H1 (cell line): ENCODE measurements around the gene SPPL3. TPM values are rescaled to one million over a fixed set of nuclear protein-coding genes. Genes with fewer than 3 reads are reported as not detected.

Experiments
- CTCF ChIA-PET: fragments of 300-600 bp; sonication (Branson Sonifier 250); formaldehyde crosslinking; loops from one replicate; lab custom pipeline; 2021; ENCODE audit not compliant: partially characterized antibody; lab: Charles Lee
- POLR2A ChIA-PET: fragments of 300-600 bp; sonication (Branson Sonifier 250); formaldehyde crosslinking; loops from one replicate; lab custom pipeline; 2021; ENCODE audit warnings: inconsistent platforms; ENCODE audit not compliant: partially characterized antibody; lab: Charles Lee
- DNase-seq, 2 experiments: peaks; one replicate each; pipeline versions ENCODE4 v3.0.0 to v3.0.0-alpha.2; 2010 to 2022; ENCODE audit warnings: low spot score in 2 of 2, low read depth in 1 of 2, mixed read lengths in 1 of 2
- FAIRE-seq: peaks from 2 replicates; lab custom pipeline; 2011; peaks lifted over from hg19 to GRCh38; lab: Jason Lieb, UNC
- H2AFZ ChIP-seq: 2 replicates; pipeline ENCODE4 v1.8.1; 2012; ENCODE audit warnings: low read length, inconsistent platforms
- H2AK5ac ChIP-seq: 2 replicates; pipeline ENCODE4 v1.6.1; 2013; ENCODE audit warnings: low read depth, low read length
- H2BK120ac ChIP-seq: replicated peaks from 2 replicates; pipeline ENCODE3; 2013; ENCODE audit warnings: low read depth, low read length, inconsistent platforms
- H2BK12ac ChIP-seq: 2 replicates; pipeline ENCODE4 v1.6.1; 2013; ENCODE audit warnings: low read depth, low read length
- H2BK15ac ChIP-seq: 2 replicates; pipeline ENCODE4 v1.6.1; 2013; ENCODE audit warnings: low read length
- H2BK20ac ChIP-seq: 2 replicates; pipeline ENCODE4 v1.6.1; 2013; ENCODE audit warnings: low read length
- H2BK5ac ChIP-seq: 2 replicates; pipeline ENCODE4 v1.6.1; 2013; ENCODE audit warnings: low read depth, low read length
- H3K14ac ChIP-seq: 2 replicates; pipeline ENCODE4 v1.6.1; 2013; ENCODE audit warnings: inconsistent platforms; ENCODE audit not compliant: insufficient read length
- H3K18ac ChIP-seq: 2 replicates; pipeline ENCODE4 v1.6.1; 2013; ENCODE audit warnings: low read length; ENCODE audit errors: extremely low read depth
- H3K23ac ChIP-seq: 2 replicates; pipeline ENCODE4 v1.6.1; 2013; ENCODE audit warnings: inconsistent platforms; ENCODE audit not compliant: insufficient read length
- H3K23me2 ChIP-seq: 2 replicates; pipeline ENCODE4 v1.6.1; 2013; ENCODE audit warnings: low read depth, low read length
- H3K27ac ChIP-seq: 2 replicates; pipeline ENCODE4 v1.6.1; 2011; ENCODE audit warnings: low read depth, low read length, inconsistent platforms
- H3K27me3 ChIP-seq, 4 experiments: replicated peaks in 1 of 4; 1 replicate in 1 of 4; 2 replicates in 3 of 4; pipeline versions ENCODE4 v1.6.1 to v1.8.1; 2011 to 2013; ENCODE audit warnings: low read length in 3 of 4, mild to moderate bottlenecking in 3 of 4, inconsistent platforms in 2 of 4, mixed read lengths in 2 of 4, moderate library complexity in 1 of 4; ENCODE audit not compliant: control insufficient read depth in 3 of 4, insufficient read depth in 3 of 4; ENCODE audit errors: extremely low read depth in 1 of 4
- H3K36me3 ChIP-seq, 4 experiments: 2 replicates each; pipeline versions ENCODE4 v1.6.1 to v1.8.1; 2011 to 2013; ENCODE audit warnings: mild to moderate bottlenecking in 4 of 4, low read length in 3 of 4, moderate library complexity in 2 of 4, control low read depth in 1 of 4, inconsistent platforms in 1 of 4; ENCODE audit not compliant: insufficient read depth in 4 of 4, control insufficient read depth in 2 of 4
- H3K4ac ChIP-seq: replicated peaks from 2 replicates; pipeline ENCODE3; 2013; ENCODE audit warnings: low read length, low read depth, mixed read lengths, inconsistent platforms; ENCODE audit not compliant: insufficient read length
- H3K4me1 ChIP-seq, 4 experiments: replicated peaks in 1 of 4; 1 replicate in 1 of 4; 2 replicates in 3 of 4; pipeline versions ENCODE4 v1.6.1 to v1.8.1; 2011 to 2013; ENCODE audit warnings: low read length in 3 of 4, inconsistent platforms in 2 of 4, mixed read lengths in 1 of 4; ENCODE audit not compliant: insufficient read depth in 4 of 4, control insufficient read depth in 3 of 4
- H3K4me2 ChIP-seq, 2 experiments: 2 replicates each; pipeline versions ENCODE4 v1.6.1 to v1.8.1; 2011 to 2013; ENCODE audit warnings: low read depth in 2 of 2, low read length in 2 of 2, control low read depth in 1 of 2, inconsistent platforms in 1 of 2, mild to moderate bottlenecking in 1 of 2; ENCODE audit not compliant: insufficient read depth in 1 of 2
- H3K4me3 ChIP-seq, 4 experiments: fragments of 200-600, 300-600 bp in 1 of 4; sonication (generic), shearing (Covaris generic), sonication (Bioruptor Twin) in 1 of 4; 2 replicates each; pipeline versions ENCODE4 v1.5.1 to v1.8.1; 2011 to 2016; ENCODE audit warnings: low read length in 4 of 4, low read depth in 3 of 4, control low read depth in 2 of 4, inconsistent platforms in 2 of 4, mild to moderate bottlenecking in 2 of 4, mixed read lengths in 1 of 4, moderate library complexity in 1 of 4; ENCODE audit not compliant: insufficient read depth in 2 of 4; ENCODE audit errors: extremely low read depth in 1 of 4
- H3K56ac ChIP-seq: replicated peaks from 2 replicates; pipeline ENCODE3; 2013; ENCODE audit warnings: low read depth, mild to moderate bottlenecking, mixed read lengths, low read length, inconsistent platforms; ENCODE audit not compliant: insufficient read length
- H3K79me1 ChIP-seq: 2 replicates; pipeline ENCODE4 v1.6.1; 2013; ENCODE audit warnings: low read depth, low read length, control low read depth
- H3K79me2 ChIP-seq, 2 experiments: 2 replicates each; pipeline versions ENCODE4 v1.6.1 to v1.8.1; 2012 to 2013; ENCODE audit warnings: low read length in 2 of 2, mild to moderate bottlenecking in 2 of 2, inconsistent platforms in 1 of 2; ENCODE audit not compliant: insufficient read depth in 2 of 2, control insufficient read depth in 1 of 2
- H3K9ac ChIP-seq, 4 experiments: replicated peaks in 1 of 4; 1 replicate in 1 of 4; 2 replicates in 3 of 4; pipeline versions ENCODE4 v1.6.1 to v1.8.1; 2011 to 2013; ENCODE audit warnings: low read depth in 3 of 4, low read length in 3 of 4, control low read depth in 2 of 4, mild to moderate bottlenecking in 2 of 4, moderate library complexity in 2 of 4, inconsistent platforms in 1 of 4; ENCODE audit errors: extremely low read depth in 1 of 4
- H3K9me3 ChIP-seq, 2 experiments: 2 replicates each; pipeline versions ENCODE4 v1.6.1 to v1.8.1; 2012 to 2013; ENCODE audit warnings: mild to moderate bottlenecking in 2 of 2, moderate library complexity in 2 of 2, control low read depth in 1 of 2, inconsistent platforms in 1 of 2, low read depth in 1 of 2, low read length in 1 of 2, mixed read lengths in 1 of 2; ENCODE audit not compliant: insufficient read depth in 2 of 2
- H4K20me1 ChIP-seq, 2 experiments: replicated peaks in 1 of 2; 2 replicates each; pipeline versions ENCODE3 to v1.8.1; 2011 to 2013; ENCODE audit warnings: inconsistent platforms in 2 of 2, low read length in 2 of 2, mild to moderate bottlenecking in 1 of 2; ENCODE audit not compliant: insufficient read depth in 2 of 2, control insufficient read depth in 1 of 2
- H4K5ac ChIP-seq: 2 replicates; pipeline ENCODE4 v1.6.1; 2013; ENCODE audit warnings: low read length, low read depth, mixed read lengths, inconsistent platforms; ENCODE audit not compliant: insufficient read length
- H4K8ac ChIP-seq: 2 replicates; pipeline ENCODE4 v1.8.0; 2013; ENCODE audit warnings: mild to moderate bottlenecking, moderate library complexity, low read length, inconsistent platforms; ENCODE audit not compliant: insufficient read depth; ENCODE audit errors: extremely low read depth
- H4K91ac ChIP-seq: replicated peaks from 2 replicates; pipeline ENCODE3; 2013; ENCODE audit warnings: low read length, mixed read lengths, inconsistent platforms; ENCODE audit not compliant: insufficient read length
- ATF2 ChIP-seq: IDR thresholded peaks from 2 replicates; pipeline ENCODE4 v1.6.1; 2012; ENCODE audit warnings: low read length, inconsistent platforms
- CHD2 ChIP-seq: IDR thresholded peaks from 2 replicates; pipeline ENCODE4 v1.6.1; 2012; ENCODE audit warnings: low read length, improper control_type of control experiment
- EGR1 ChIP-seq: IDR thresholded peaks from 2 replicates; pipeline ENCODE4 v1.6.1; 2011; ENCODE audit warnings: low read depth, low read length, borderline replicate concordance
- EP300 ChIP-seq, 2 experiments: IDR thresholded peaks; 1 replicate in 1 of 2; 2 replicates in 1 of 2; pipeline ENCODE4 v1.6.1; 2011 to 2012; ENCODE audit warnings: low read depth in 2 of 2, low read length in 2 of 2, mild to moderate bottlenecking in 2 of 2, borderline replicate concordance in 1 of 2, inconsistent platforms in 1 of 2, moderate library complexity in 1 of 2
- JUND ChIP-seq: IDR thresholded peaks from 2 replicates; pipeline ENCODE4 v1.6.1; 2011; ENCODE audit warnings: mild to moderate bottlenecking, improper control_type of control experiment, low read length
- KDM1A ChIP-seq: fragments of 200-600, 300-600 bp; sonication (generic); IDR thresholded peaks from 2 replicates; pipeline ENCODE4 v1.7.1; 2016; ENCODE audit warnings: mild to moderate bottlenecking, low read length, borderline replicate concordance
- NRF1 ChIP-seq: IDR thresholded peaks from 2 replicates; pipeline ENCODE4 v1.6.1; 2011; ENCODE audit warnings: mild to moderate bottlenecking, low read depth, low read length, improper control_type of control experiment
- RAD21 ChIP-seq, 2 experiments: IDR thresholded peaks in 1 of 2; conservative IDR thresholded peaks in 1 of 2; 2 replicates each; pipeline ENCODE4 v1.6.1; 2011; ENCODE audit warnings: low read depth in 2 of 2, low read length in 2 of 2, improper control_type of control experiment in 1 of 2, inconsistent platforms in 1 of 2, mild to moderate bottlenecking in 1 of 2, moderate library complexity in 1 of 2
- RXRA ChIP-seq: IDR thresholded peaks from 2 replicates; pipeline ENCODE4 v1.6.1; 2011; ENCODE audit warnings: low read depth, mild to moderate bottlenecking, low read length, moderate library complexity; ENCODE audit not compliant: insufficient read depth
- TAF7 ChIP-seq: optimal IDR thresholded peaks from 2 replicates; pipeline ENCODE3; 2011; ENCODE audit warnings: low read depth, mild to moderate bottlenecking, inconsistent platforms, low read length, moderate library complexity, borderline replicate concordance
- WGBS, 2 experiments: shearing (Covaris generic) in 1 of 2; methylation state at CpG; one replicate each; pipeline versions ENCODE4 v1.1.6 to v1.1.7; 2013 to 2015; ENCODE audit warnings: low lambda C conversion rate in 2 of 2, mixed read lengths in 2 of 2, inconsistent platforms in 1 of 2, low coverage in 1 of 2, missing lambda C conversion rate in 1 of 2; ENCODE audit not compliant: insufficient replicate concordance in 2 of 2, insufficient coverage in 1 of 2, insufficient read length in 1 of 2; ENCODE audit errors: extremely low coverage in 1 of 2, missing lambda C conversion rate in 1 of 2; 5-methylcytosine and 5-hydroxymethylcytosine counted together
- polyA plus RNA-seq, 7 experiments: library from polyadenylated mRNA; depleted of rRNA in 3 of 7; stranded (reverse) in 5 of 7; unstranded in 2 of 7; fragments of >200 nt in 5 of 7; fragments of 200-250 nt in 2 of 7; gene quantifications; 1 replicate in 5 of 7; 2 replicates in 1 of 7; 4 replicates in 1 of 7; pipeline versions ENCODE4 v1.2.1 to v1.2.3, GENCODE V29; 2011 to 2013; ENCODE audit warnings: missing spikeins in 2 of 7, mixed read lengths in 2 of 7
- total RNA-seq: library from RNA; stranded (reverse); fragmentation: NEBNext Ultra II Directional; extraction: Animal tissue kit (Norgen Biotek cat#: 25700); gene quantifications from 2 replicates; pipeline ENCODE4 v1.2.1, GENCODE V29; 2021
- TF ChIP-seq, protein P1 (sequence below): IDR thresholded peaks from 2 replicates; pipeline ENCODE4 v1.6.1; 2012; ENCODE audit warnings: inconsistent platforms

SPPL3 gene
- total and polyA plus RNA-seq, 2 of the 8 experiments (the other 6 are each of a cell fraction or from before 2014, with no cell fraction given) = 27.3 to 48.4 TPM

DNA sequence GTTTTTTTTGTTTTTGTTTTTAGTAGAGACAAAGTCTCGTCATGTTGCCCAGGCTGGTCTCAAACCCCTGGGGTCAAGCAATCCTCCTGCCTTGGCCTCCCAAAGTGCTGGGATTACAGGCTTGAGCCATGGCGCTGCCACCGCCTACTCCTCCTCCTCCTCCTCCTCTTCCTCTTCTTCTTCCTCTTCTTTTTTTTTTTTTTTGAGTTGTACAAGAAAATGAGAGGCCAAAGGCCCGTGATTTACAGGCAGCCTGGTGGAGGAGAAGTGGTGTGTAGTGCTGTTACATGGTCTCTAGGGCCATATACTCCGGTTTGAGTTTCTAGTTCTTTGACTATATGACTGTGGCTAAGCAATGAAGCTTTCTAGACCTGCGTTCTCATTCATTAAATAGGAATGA is 29.6 kb upstream of the SPPL3 start:
- Histone ChIP-seq H3K79me1 (no peaks in the 10 kb centered on the region), H2BK120ac (no peak overlapping the region), H4K5ac (no peak overlapping the region), H2BK15ac (no peak overlapping the region), H3K27ac (no peak overlapping the region), H3K4ac (no peak overlapping the region), H2BK12ac (no peak overlapping the region), H3K18ac (no peak overlapping the region), H3K4me3 (no peak overlapping the region), H4K91ac (no peak overlapping the region), H3K4me1 (peaks cover 0 to 7% (median 4%) of the 10 kb centered on the region in 4 experiments; a peak in 5 of 7 replicates), H3K9ac (no peak overlapping the region), H3K9me3 (no peaks in the 10 kb centered on the region), H2BK20ac (no peak overlapping the region), H3K23ac (no peak overlapping the region), H2AFZ (no peak overlapping the region), H3K79me2 (no peaks in the 10 kb centered on the region), H3K23me2 (0 out of 2 replicates have a peak, but pooled peaks cover 2% of the 10 kb centered on the region), H4K20me1 (no peaks in the 10 kb centered on the region), H3K14ac (no peak overlapping the region), H2BK5ac (no peak overlapping the region), H3K56ac (no peak overlapping the region), H4K8ac (no peak overlapping the region), H3K4me2 (no peak overlapping the region), H2AK5ac (no peak overlapping the region), H3K36me3 (no peaks in the 10 kb centered on the region), H3K27me3 (no peaks in the 10 kb centered on the region)
- ChIA-PET CTCF (interaction anchor here (0.9 to 2.7 kb wide), 4 partner anchors 25 to 70 kb away, joined by 5 to 8 read pairs (median 6); no protein-coding TSS in a partner anchor), POLR2A (interaction anchor here (0.7 kb wide), 1 partner anchor 329 kb away, joined by 3 read pairs; no protein-coding TSS in a partner anchor)
- 90% methylated on average over 4 of the region's 6 CpGs; no CpG with 5 or more reads in 1 of the 2 experiments for WGBS, 2 experiments
- no peak for DNase-seq
- no peak for FAIRE-seq
- TF ChIP-seq EP300 (IDR thresholded peaks at IDR 0.05; ENCODE audit: borderline replicate concordance in 1 of 2, low read depth in 2 of 2, low read length in 2 of 2) (no peak), NRF1 (no peak), JUND (no peak), ATF2 (no peak), KDM1A (no peak), EGR1 (no peak), CHD2 (no peak), RAD21 (IDR thresholded peaks at IDR 0.05 in 1 of 2, conservative IDR thresholded peaks at IDR 0.05 in 1 of 2; ENCODE audit: low read depth in 2 of 2, low read length in 2 of 2) (no peak), RXRA (no peak), TAF7 (no peak)
- TF ChIP-seq, protein P1, sequence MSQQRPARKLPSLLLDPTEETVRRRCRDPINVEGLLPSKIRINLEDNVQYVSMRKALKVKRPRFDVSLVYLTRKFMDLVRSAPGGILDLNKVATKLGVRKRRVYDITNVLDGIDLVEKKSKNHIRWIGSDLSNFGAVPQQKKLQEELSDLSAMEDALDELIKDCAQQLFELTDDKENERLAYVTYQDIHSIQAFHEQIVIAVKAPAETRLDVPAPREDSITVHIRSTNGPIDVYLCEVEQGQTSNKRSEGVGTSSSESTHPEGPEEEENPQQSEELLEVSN = no peak
